BE2C (cell line): ENCODE data around the gene RNF144B. TPM values are rescaled to one million over a fixed set of nuclear protein-coding genes. Genes with fewer than 3 reads are reported as not detected.

ENCODE experiments used
- DNase-seq: peaks from one replicate; pipeline ENCODE4 v3.0.0-alpha.2; 2020
- H3K27me3 ChIP-seq: fragments of 250-450 bp; sonication (Bioruptor Pico); 2 replicates; pipeline ENCODE4 v1.5.1; 2020; ENCODE audit warnings: mild to moderate bottlenecking
- H3K36me3 ChIP-seq: fragments of 250-450 bp; sonication (Bioruptor Pico); 2 replicates; pipeline ENCODE4 v1.5.1; 2020; ENCODE audit warnings: mild to moderate bottlenecking
- H3K4me1 ChIP-seq: fragments of 250-450 bp; sonication (Bioruptor Pico); 2 replicates; pipeline ENCODE4 v1.5.1; 2020
- H3K4me3 ChIP-seq: 2 replicates; pipeline ENCODE4 v1.5.1; 2011; ENCODE audit warnings: low read depth, low read length
- H3K9me3 ChIP-seq: fragments of 250-450 bp; sonication (Bioruptor Pico); 2 replicates; pipeline ENCODE4 v1.5.1; 2020
- polyA plus RNA-seq: library from polyadenylated mRNA; unstranded; fragments of >200 nt; gene quantifications from one replicate; pipeline ENCODE4 v1.2.1, GENCODE V29; 2012; ENCODE audit warnings: low read depth, missing spikeins; ENCODE audit not compliant: insufficient read length, insufficient read depth
- TF ChIP-seq, protein P1 (sequence below): IDR thresholded peaks from 2 replicates; pipeline ENCODE4 v1.5.1; 2012; ENCODE audit warnings: mild to moderate bottlenecking, low read depth, low read length

RNF144B gene
- not detected for polyA plus RNA-seq

GRCh38 chr6:18387061-18387721, at the start of gene RNF144B:
Gene RNF144B (plus strand): TSS chr6:18387350. CDS start chr6:18399535, 12,185 bp downstream.
- Histone ChIP-seq H3K4me1 (no peaks in the 10 kb centered on the region), H3K9me3 (no peaks in the 10 kb centered on the region), H3K27me3 (peaks cover 27% of the 10 kb centered on the region), H3K36me3 (no peaks in the 10 kb centered on the region), H3K4me3 (peak within 1 kb of the TSS; percentile 49)
- TF ChIP-seq, protein P1, sequence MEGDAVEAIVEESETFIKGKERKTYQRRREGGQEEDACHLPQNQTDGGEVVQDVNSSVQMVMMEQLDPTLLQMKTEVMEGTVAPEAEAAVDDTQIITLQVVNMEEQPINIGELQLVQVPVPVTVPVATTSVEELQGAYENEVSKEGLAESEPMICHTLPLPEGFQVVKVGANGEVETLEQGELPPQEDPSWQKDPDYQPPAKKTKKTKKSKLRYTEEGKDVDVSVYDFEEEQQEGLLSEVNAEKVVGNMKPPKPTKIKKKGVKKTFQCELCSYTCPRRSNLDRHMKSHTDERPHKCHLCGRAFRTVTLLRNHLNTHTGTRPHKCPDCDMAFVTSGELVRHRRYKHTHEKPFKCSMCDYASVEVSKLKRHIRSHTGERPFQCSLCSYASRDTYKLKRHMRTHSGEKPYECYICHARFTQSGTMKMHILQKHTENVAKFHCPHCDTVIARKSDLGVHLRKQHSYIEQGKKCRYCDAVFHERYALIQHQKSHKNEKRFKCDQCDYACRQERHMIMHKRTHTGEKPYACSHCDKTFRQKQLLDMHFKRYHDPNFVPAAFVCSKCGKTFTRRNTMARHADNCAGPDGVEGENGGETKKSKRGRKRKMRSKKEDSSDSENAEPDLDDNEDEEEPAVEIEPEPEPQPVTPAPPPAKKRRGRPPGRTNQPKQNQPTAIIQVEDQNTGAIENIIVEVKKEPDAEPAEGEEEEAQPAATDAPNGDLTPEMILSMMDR, result no peak
- DNase-seq, result peak; percentile 48

- no peak overlapping the region for H3K4me3 ChIP-seq
- TF ChIP-seq, protein P1, result no peak
- no peaks in the 10 kb centered on the region for H3K27me3 ChIP-seq
- H3K36me3 ChIP-seq, result no peaks in the 10 kb centered on the region
- H3K9me3 ChIP-seq, result no peaks in the 10 kb centered on the region
- DNase-seq, result no peak
- H3K4me1 ChIP-seq, result no peaks in the 10 kb centered on the region
Measured at GRCh38 chr6:18339599-18339998, 47.6 kb upstream of the RNF144B start.

GRCh38 chr6:18340781-18341551, 46.2 kb upstream of the RNF144B start:
- no peaks in the 10 kb centered on the region for H3K9me3 ChIP-seq

DNA sequence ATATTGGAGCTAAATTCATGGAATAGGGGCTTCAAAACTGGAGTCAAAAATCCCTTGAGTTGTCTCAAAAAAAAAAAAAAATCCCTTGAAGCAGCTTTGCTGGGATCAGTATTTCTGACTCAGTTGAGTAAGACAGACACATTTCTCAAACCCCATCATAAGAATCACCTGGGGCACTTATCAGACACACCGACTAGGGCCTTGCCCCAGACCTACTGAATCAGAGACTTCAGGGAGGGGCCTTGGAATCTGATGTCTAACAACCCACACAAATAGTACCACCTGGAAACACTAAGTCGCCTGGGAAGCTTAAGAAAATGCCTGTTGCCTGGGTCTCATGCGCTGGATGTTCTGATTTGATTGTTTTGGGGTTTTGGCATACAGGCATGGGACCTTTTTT, 44.9 kb upstream of the RNF144B start:
- H3K9me3 ChIP-seq, result no peaks in the 10 kb centered on the region
- no peaks in the 10 kb centered on the region for H3K27me3 ChIP-seq
- TF ChIP-seq, protein P1, result no peak
- no peaks in the 10 kb centered on the region for H3K4me1 ChIP-seq
- H3K4me3 ChIP-seq, result no peak overlapping the region
- no peak for DNase-seq
- no peaks in the 10 kb centered on the region for H3K36me3 ChIP-seq

More at GRCh38 chr6:18340781-18341551, 46.2 kb upstream of the RNF144B start:
- Histone ChIP-seq H3K4me3 (no peak overlapping the region), H3K36me3 (no peaks in the 10 kb centered on the region), H3K4me1 (no peaks in the 10 kb centered on the region), H3K27me3 (no peaks in the 10 kb centered on the region)
- DNase-seq, result no peak
- TF ChIP-seq, protein P1, result no peak

DNA sequence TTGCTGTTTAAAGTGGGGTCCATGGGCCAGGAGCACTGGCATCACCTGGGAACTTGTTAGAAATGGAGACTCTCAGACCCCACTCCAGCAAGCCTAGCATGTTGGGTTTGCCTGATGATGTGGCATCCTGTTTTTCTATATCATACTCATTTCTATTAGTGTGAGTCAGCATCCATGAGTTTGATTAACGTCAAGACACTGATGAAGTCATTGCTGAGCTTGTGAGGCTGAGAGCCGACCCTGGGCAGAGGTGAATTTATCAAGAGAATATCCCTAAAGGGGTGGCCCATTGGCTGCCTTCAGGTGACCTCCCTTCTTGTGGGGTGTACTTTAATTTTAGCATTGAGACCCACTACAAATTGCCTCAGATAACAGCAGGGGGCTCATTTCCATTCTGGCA, 43.4 kb upstream of the RNF144B start:
- no peaks in the 10 kb centered on the region for H3K4me1 ChIP-seq
- TF ChIP-seq, protein P1, result no peak
- no peak overlapping the region for H3K4me3 ChIP-seq
- no peaks in the 10 kb centered on the region for H3K27me3 ChIP-seq
- H3K9me3 ChIP-seq, result no peaks in the 10 kb centered on the region
- no peaks in the 10 kb centered on the region for H3K36me3 ChIP-seq
- DNase-seq, result no peak
